ENCODE measurements around the gene ACSL1.

Gene ACSL1

GRCh38 chr4:184812651-184813181 is 13.1 kb downstream of the ACSL1 start:
- Histone ChIP-seq H3K4me1 (ENCODE audit: control insufficient read depth, insufficient read depth, low read length, poor library complexity, severe bottlenecking) (no peaks in the 10 kb centered on the region), H3K27me3 (replicated peaks; ENCODE audit: control insufficient read depth, insufficient read depth, low read length, poor library complexity, severe bottlenecking) (no peaks in the 10 kb centered on the region), H3K9me3 (ENCODE audit: control insufficient read depth, low read length) (no peaks in the 10 kb centered on the region), H3K36me3 (ENCODE audit: control insufficient read depth, insufficient read depth, low read length) (no peaks in the 10 kb centered on the region), H3K27ac (ENCODE audit: insufficient read depth, low read length, poor library complexity, severe bottlenecking) (no peak overlapping the region), H3K4me3 (ENCODE audit: insufficient read depth, low read depth, low read length, poor library complexity, severe bottlenecking) (no peak overlapping the region)
- no peak for DNase-seq

- Histone ChIP-seq H3K4me1 (ENCODE audit: control insufficient read depth, insufficient read depth, low read length, poor library complexity, severe bottlenecking) (no peaks in the 10 kb centered on the region), H3K9me3 (ENCODE audit: control insufficient read depth, low read length) (no peaks in the 10 kb centered on the region), H3K4me3 (ENCODE audit: insufficient read depth, low read depth, low read length, poor library complexity, severe bottlenecking) (no peak overlapping the region), H3K27me3 (replicated peaks; ENCODE audit: control insufficient read depth, insufficient read depth, low read length, poor library complexity, severe bottlenecking) (no peaks in the 10 kb centered on the region), H3K27ac (ENCODE audit: insufficient read depth, low read length, poor library complexity, severe bottlenecking) (no peak overlapping the region), H3K36me3 (ENCODE audit: control insufficient read depth, insufficient read depth, low read length) (no peaks in the 10 kb centered on the region)
- no peak for DNase-seq
Observed at GRCh38 chr4:184812199-184812542, 13.6 kb downstream of the ACSL1 start.

GRCh38 chr4:184811526-184812198 is 14.1 kb downstream of the ACSL1 start:
- Histone ChIP-seq H3K4me3 (ENCODE audit: insufficient read depth, low read depth, low read length, poor library complexity, severe bottlenecking) (no peak overlapping the region), H3K27me3 (replicated peaks; ENCODE audit: control insufficient read depth, insufficient read depth, low read length, poor library complexity, severe bottlenecking) (no peaks in the 10 kb centered on the region), H3K4me1 (ENCODE audit: control insufficient read depth, insufficient read depth, low read length, poor library complexity, severe bottlenecking) (no peaks in the 10 kb centered on the region), H3K9me3 (ENCODE audit: control insufficient read depth, low read length) (no peaks in the 10 kb centered on the region), H3K27ac (ENCODE audit: insufficient read depth, low read length, poor library complexity, severe bottlenecking) (no peak overlapping the region), H3K36me3 (ENCODE audit: control insufficient read depth, insufficient read depth, low read length) (no peaks in the 10 kb centered on the region)
- no peak for DNase-seq

GRCh38 chr4:184810720-184811119 is 15.0 kb downstream of the ACSL1 start:
- Histone ChIP-seq H3K27me3 (replicated peaks; ENCODE audit: control insufficient read depth, insufficient read depth, low read length, poor library complexity, severe bottlenecking) (no peaks in the 10 kb centered on the region), H3K4me1 (ENCODE audit: control insufficient read depth, insufficient read depth, low read length, poor library complexity, severe bottlenecking) (no peaks in the 10 kb centered on the region)

GRCh38 chr4:184808713-184809050 is 17.1 kb downstream of the ACSL1 start:
- DNase-seq: no peak

More at GRCh38 chr4:184810720-184811119, 15.0 kb downstream of the ACSL1 start:
- no peak overlapping the region for H3K27ac ChIP-seq (ENCODE audit: insufficient read depth, low read length, poor library complexity, severe bottlenecking)
- H3K36me3 ChIP-seq (ENCODE audit: control insufficient read depth, insufficient read depth, low read length): no peaks in the 10 kb centered on the region
- H3K9me3 ChIP-seq (ENCODE audit: control insufficient read depth, low read length): no peaks in the 10 kb centered on the region
- no peak overlapping the region for H3K4me3 ChIP-seq (ENCODE audit: insufficient read depth, low read depth, low read length, poor library complexity, severe bottlenecking)
- no peak for DNase-seq

GRCh38 chr4:184807797-184808712 is 17.7 kb downstream of the ACSL1 start:
- no peak overlapping the region for H3K27ac ChIP-seq (ENCODE audit: insufficient read depth, low read length, poor library complexity, severe bottlenecking)
- H3K27me3 ChIP-seq (replicated peaks; ENCODE audit: control insufficient read depth, insufficient read depth, low read length, poor library complexity, severe bottlenecking): no peaks in the 10 kb centered on the region

More at GRCh38 chr4:184808713-184809050, 17.1 kb downstream of the ACSL1 start:
- no peaks in the 10 kb centered on the region for H3K4me1 ChIP-seq (ENCODE audit: control insufficient read depth, insufficient read depth, low read length, poor library complexity, severe bottlenecking)
- no peaks in the 10 kb centered on the region for H3K9me3 ChIP-seq (ENCODE audit: control insufficient read depth, low read length)
- no peak overlapping the region for H3K4me3 ChIP-seq (ENCODE audit: insufficient read depth, low read depth, low read length, poor library complexity, severe bottlenecking)
- no peak overlapping the region for H3K27ac ChIP-seq (ENCODE audit: insufficient read depth, low read length, poor library complexity, severe bottlenecking)
- no peaks in the 10 kb centered on the region for H3K27me3 ChIP-seq (replicated peaks; ENCODE audit: control insufficient read depth, insufficient read depth, low read length, poor library complexity, severe bottlenecking)
- no peaks in the 10 kb centered on the region for H3K36me3 ChIP-seq (ENCODE audit: control insufficient read depth, insufficient read depth, low read length)

GRCh38 chr4:184807256-184807655 is 18.5 kb downstream of the ACSL1 start:
- no peak overlapping the region for H3K27ac ChIP-seq (ENCODE audit: insufficient read depth, low read length, poor library complexity, severe bottlenecking)

More at GRCh38 chr4:184807797-184808712, 17.7 kb downstream of the ACSL1 start:
- Histone ChIP-seq H3K36me3 (ENCODE audit: control insufficient read depth, insufficient read depth, low read length) (no peaks in the 10 kb centered on the region), H3K9me3 (ENCODE audit: control insufficient read depth, low read length) (no peaks in the 10 kb centered on the region), H3K4me1 (ENCODE audit: control insufficient read depth, insufficient read depth, low read length, poor library complexity, severe bottlenecking) (no peaks in the 10 kb centered on the region), H3K4me3 (ENCODE audit: insufficient read depth, low read depth, low read length, poor library complexity, severe bottlenecking) (no peak overlapping the region)
- DNase-seq: no peak

GRCh38 chr4:184806711-184807110 is 19.1 kb downstream of the ACSL1 start:
- H3K36me3 ChIP-seq (ENCODE audit: control insufficient read depth, insufficient read depth, low read length): no peaks in the 10 kb centered on the region
- no peaks in the 10 kb centered on the region for H3K27me3 ChIP-seq (replicated peaks; ENCODE audit: control insufficient read depth, insufficient read depth, low read length, poor library complexity, severe bottlenecking)
- H3K9me3 ChIP-seq (ENCODE audit: control insufficient read depth, low read length): no peaks in the 10 kb centered on the region
- DNase-seq: no peak
- H3K4me1 ChIP-seq (ENCODE audit: control insufficient read depth, insufficient read depth, low read length, poor library complexity, severe bottlenecking): no peaks in the 10 kb centered on the region
- no peak overlapping the region for H3K4me3 ChIP-seq (ENCODE audit: insufficient read depth, low read depth, low read length, poor library complexity, severe bottlenecking)
- no peak overlapping the region for H3K27ac ChIP-seq (ENCODE audit: insufficient read depth, low read length, poor library complexity, severe bottlenecking)

More at GRCh38 chr4:184807256-184807655, 18.5 kb downstream of the ACSL1 start:
- Histone ChIP-seq H3K36me3 (ENCODE audit: control insufficient read depth, insufficient read depth, low read length) (no peaks in the 10 kb centered on the region), H3K4me3 (ENCODE audit: insufficient read depth, low read depth, low read length, poor library complexity, severe bottlenecking) (no peak overlapping the region), H3K4me1 (ENCODE audit: control insufficient read depth, insufficient read depth, low read length, poor library complexity, severe bottlenecking) (no peaks in the 10 kb centered on the region), H3K9me3 (ENCODE audit: control insufficient read depth, low read length) (no peaks in the 10 kb centered on the region), H3K27me3 (replicated peaks; ENCODE audit: control insufficient read depth, insufficient read depth, low read length, poor library complexity, severe bottlenecking) (no peaks in the 10 kb centered on the region)
- no peak for DNase-seq

GRCh38 chr4:184806229-184806550 is 19.6 kb downstream of the ACSL1 start:
- no peak overlapping the region for H3K27ac ChIP-seq (ENCODE audit: insufficient read depth, low read length, poor library complexity, severe bottlenecking)
- no peak for DNase-seq
- no peak overlapping the region for H3K4me3 ChIP-seq (ENCODE audit: insufficient read depth, low read depth, low read length, poor library complexity, severe bottlenecking)
- no peaks in the 10 kb centered on the region for H3K36me3 ChIP-seq (ENCODE audit: control insufficient read depth, insufficient read depth, low read length)
- H3K27me3 ChIP-seq (replicated peaks; ENCODE audit: control insufficient read depth, insufficient read depth, low read length, poor library complexity, severe bottlenecking): no peaks in the 10 kb centered on the region
- H3K4me1 ChIP-seq (ENCODE audit: control insufficient read depth, insufficient read depth, low read length, poor library complexity, severe bottlenecking): no peaks in the 10 kb centered on the region
- H3K9me3 ChIP-seq (ENCODE audit: control insufficient read depth, low read length): no peaks in the 10 kb centered on the region

Measured in effector memory CD4-positive, alpha-beta T cell (primary cell).